Lung (tissue), 12 donors: Measurements from ENCODE around the gene TTR. TPM values are rescaled to one million over a fixed set of nuclear protein-coding genes. Genes with fewer than 3 reads are reported as not detected.

Source experiments
- ATAC-seq: fragments of 200-7000 bp; cut with Tn5 transposase; one replicate; pipeline ENCODE4 v1.9.1; 2020; ENCODE audit warnings: moderate number of reproducible peaks; ENCODE audit not compliant: insufficient read depth, low FRiP score
- DNase-seq, 3 donors: peaks; one replicate each; pipeline ENCODE4 v3.0.0-alpha.2; 2013 to 2017
- H3K27ac ChIP-seq, 2 donors: one replicate each; pipeline ENCODE4 v1.5.1; 2013; ENCODE audit warnings: mild to moderate bottlenecking in 2 of 2, moderate library complexity in 2 of 2, control low read depth in 1 of 2, inconsistent platforms in 1 of 2, low read depth in 1 of 2, low read length in 1 of 2
- H3K27me3 ChIP-seq, 3 donors: one replicate each; pipeline ENCODE4 v1.5.1; 2013; ENCODE audit warnings: low read length in 2 of 3; ENCODE audit not compliant: control insufficient read depth in 3 of 3, insufficient read depth in 3 of 3
- H3K36me3 ChIP-seq, 4 donors: one replicate each; pipeline ENCODE4 v1.5.1; 2013; ENCODE audit warnings: low read length in 4 of 4, mild to moderate bottlenecking in 1 of 4, moderate library complexity in 1 of 4; ENCODE audit not compliant: control insufficient read depth in 4 of 4, insufficient read depth in 4 of 4
- H3K4me1 ChIP-seq, 5 donors: one replicate each; pipeline ENCODE4 v1.5.1; 2013; ENCODE audit warnings: low read length in 5 of 5, mild to moderate bottlenecking in 2 of 5, moderate library complexity in 1 of 5; ENCODE audit not compliant: control insufficient read depth in 5 of 5, insufficient read depth in 5 of 5
- H3K4me3 ChIP-seq: one replicate; pipeline ENCODE4 v1.5.1; 2013; ENCODE audit warnings: mild to moderate bottlenecking, control low read depth, moderate library complexity
- H3K9ac ChIP-seq, 2 donors: one replicate each; pipeline ENCODE4 v1.5.1; 2013; ENCODE audit warnings: low read length in 2 of 2, control low read depth in 1 of 2; ENCODE audit not compliant: insufficient read depth in 1 of 2
- H3K9me3 ChIP-seq, 4 donors: one replicate each; pipeline ENCODE4 v1.5.1; 2013; ENCODE audit warnings: low read length in 3 of 4, mild to moderate bottlenecking in 1 of 4, moderate library complexity in 1 of 4; ENCODE audit not compliant: control insufficient read depth in 4 of 4, insufficient read depth in 3 of 4
- CTCF ChIP-seq: IDR thresholded peaks from 2 replicates; pipeline ENCODE4 v1.5.1; 2012; ENCODE audit warnings: mild to moderate bottlenecking; ENCODE audit errors: control extremely low read depth, extremely low read depth
- WGBS, 2 donors: extraction: QIAGEN DNeasy Blood & Tissue Kit; methylation state at CpG; one replicate each; pipeline ENCODE4 v1.1.7; 2013; 5-methylcytosine and 5-hydroxymethylcytosine counted together
- polyA plus RNA-seq, 2 donors: library from polyadenylated mRNA; stranded (reverse); fragments of 200-250 nt; gene quantifications; one replicate each; pipeline ENCODE4 v1.2.1, GENCODE V29; 2013
- total RNA-seq, 2 donors: library from RNA; depleted of rRNA in 1 of 2; stranded (reverse); fragments of >200 nt in 1 of 2; gene quantifications; one replicate each; pipeline ENCODE4 v1.2.1, GENCODE V29; 2014 to 2021
- donor health status: control.
- donor health status: control.
- donor health status: Bipolar disorder and iron deficiency.
- donor health status: healthy.
- donor health status: DM: yes; HTN: yes; CAD: no.

TTR gene
- total and polyA plus RNA-seq, 4 donors = 0.13 to 1.1 (median 0.70) TPM

GRCh38 chr18:31606265-31606664 is 14.6 kb downstream of the TTR start:
- ATAC-seq (no peak), DNase-seq (no peak)
- Histone ChIP-seq H3K9me3 (peaks cover 0 to 1% (median 0%) of the 10 kb centered on the region in 4 donors), H3K36me3 (no peaks in the 10 kb centered on the region), H3K4me1 (peaks cover 0 to 2% (median 0%) of the 10 kb centered on the region in 5 donors), H3K27ac (no peak overlapping the region), H3K4me3 (no peak overlapping the region), H3K27me3 (no peaks in the 10 kb centered on the region), H3K9ac (no peak overlapping the region)
- TF ChIP-seq CTCF = no peak
- WGBS, 2 donors = 74 to 81% methylated on average over 2 of the region's 2 CpGs

GRCh38 chr18:31607384-31607783 is 15.7 kb downstream of the TTR start:
- Histone ChIP-seq H3K4me3 (no peak overlapping the region), H3K27me3 (no peaks in the 10 kb centered on the region), H3K27ac (no peak overlapping the region), H3K9me3 (peaks cover 0 to 1% (median 0%) of the 10 kb centered on the region in 4 donors), H3K9ac (no peak overlapping the region), H3K4me1 (peaks cover 0 to 6% (median 0%) of the 10 kb centered on the region in 5 donors), H3K36me3 (no peaks in the 10 kb centered on the region)
- ATAC-seq = no peak
- 68 to 78% methylated on average over 5 of the region's 5 CpGs for WGBS, 2 donors
- TF ChIP-seq CTCF = no peak
- no peak for DNase-seq

GRCh38 chr18:31609886-31610285 is 18.2 kb downstream of the TTR start:
- Histone ChIP-seq H3K9me3 (peaks cover 0 to 1% (median 0%) of the 10 kb centered on the region in 4 donors), H3K27me3 (peaks cover 0 to 3% (median 0%) of the 10 kb centered on the region in 3 donors), H3K4me3 (no peak overlapping the region), H3K4me1 (peaks cover 0 to 6% (median 0%) of the 10 kb centered on the region in 5 donors), H3K27ac (no peak overlapping the region), H3K9ac (no peak overlapping the region), H3K36me3 (no peaks in the 10 kb centered on the region)
- no peak for TF ChIP-seq CTCF
- ATAC-seq (no peak), DNase-seq (no peak)
- WGBS, 2 donors = 71 to 90% methylated on average over 2 of the region's 2 CpGs
